Activated CD8-positive, alpha-beta memory T cell treated with anti-CD3 and anti-CD28 coated beads for 24 hours (primary cell): ENCODE results near the gene ACOT7.
"Not testable (repeated sequence)": the region's sequence is repeated elsewhere in the genome, so short reads cannot be mapped to it uniquely, and the experiment has no call there.

Experiments used
- DNase-seq: peaks from one replicate; pipeline ENCODE4 v3.0.0-alpha.2; 2020

Gene ACOT7

GRCh38 chr1:6336776-6337622 is 56.6 kb downstream of the ACOT7 start:
- DNase-seq = no peak

- DNase-seq = no peak
These were observed 59.1 kb downstream of the ACOT7 start for GRCh38 chr1:6334261-6334993.

- no peak for DNase-seq
These were observed 60.7 kb downstream of the ACOT7 start for GRCh38 chr1:6332821-6333220.

- no peak for DNase-seq
These were observed 61.9 kb downstream of the ACOT7 start for GRCh38 chr1:6331543-6332273.

- DNase-seq = no peak
These were observed 63.1 kb downstream of the ACOT7 start for GRCh38 chr1:6330410-6330911.

GRCh38 chr1:6329851-6330250 is 63.7 kb downstream of the ACOT7 start:
- no peak for DNase-seq

- DNase-seq = no peak
These were observed 64.2 kb downstream of the ACOT7 start for GRCh38 chr1:6329396-6329795.

GRCh38 chr1:6328696-6329095 is 64.9 kb downstream of the ACOT7 start:
- DNase-seq = no peak

- DNase-seq = no peak
These were observed 65.5 kb downstream of the ACOT7 start for GRCh38 chr1:6328091-6328490.

GRCh38 chr1:6325482-6325881 is 68.1 kb downstream of the ACOT7 start:
- DNase-seq = no peak

GRCh38 chr1:6322161-6322560 is 71.4 kb downstream of the ACOT7 start:
- no peak for DNase-seq

- DNase-seq = no peak
These were observed 72.4 kb downstream of the ACOT7 start for GRCh38 chr1:6321205-6321604.

- DNase-seq = no peak
These were observed 76.3 kb downstream of the ACOT7 start for GRCh38 chr1:6317098-6317760.

GRCh38 chr1:6316240-6317097 is 77.1 kb downstream of the ACOT7 start:
- DNase-seq = no peak

GRCh38 chr1:6314503-6314902 is 79.1 kb downstream of the ACOT7 start:
- DNase-seq = no peak

GRCh38 chr1:6313393-6314200 is 80.0 kb downstream of the ACOT7 start:
- no peak for DNase-seq

- DNase-seq = no peak
These were observed 83.3 kb downstream of the ACOT7 start for GRCh38 chr1:6310116-6310848.

GRCh38 chr1:6309564-6309963 is 84.0 kb downstream of the ACOT7 start:
- no peak for DNase-seq

- DNase-seq = no peak
These were observed 85.1 kb downstream of the ACOT7 start for GRCh38 chr1:6308449-6308848.

- not testable (repeated sequence) for DNase-seq
These were observed 85.9 kb downstream of the ACOT7 start for GRCh38 chr1:6307682-6308081.
